ENCODE data around the gene PAX2. TPM values are rescaled to one million over a fixed set of nuclear protein-coding genes. Genes with fewer than 3 reads are reported as not detected.

Gene PAX2
- total and polyA plus RNA-seq, 2 of the 8 experiments (the other 6 are each of a cell fraction or from before 2014, with no cell fraction given), result 0.02 TPM; not detected in 1

DNA sequence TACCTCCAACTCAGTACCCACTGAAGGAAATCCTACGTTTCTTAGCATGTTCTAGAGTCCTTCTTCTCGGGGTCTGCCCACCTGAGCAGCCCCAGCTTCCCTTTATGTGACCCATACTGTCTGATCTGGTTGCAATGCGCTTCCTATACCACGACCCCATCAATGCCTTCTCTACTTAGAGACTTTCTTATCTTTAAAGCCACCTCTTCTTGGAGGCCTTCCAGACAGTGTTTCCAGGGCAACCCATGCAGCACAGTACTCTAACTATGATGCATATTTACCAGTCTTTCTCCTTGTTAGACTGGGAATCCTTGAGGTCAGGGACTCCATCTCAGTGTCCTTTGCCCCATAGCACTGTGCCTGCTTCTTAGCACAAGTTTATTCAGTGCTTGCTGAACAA, 112.9 kb downstream of the PAX2 start:
- Histone ChIP-seq H2BK120ac (replicated peaks; ENCODE audit: low read depth, low read length) (no peak overlapping the region), H3K79me1 (ENCODE audit: low read depth, low read length) (no peaks in the 10 kb centered on the region), H2BK12ac (ENCODE audit: low read depth, low read length) (0 out of 2 replicates have a peak overlapping the region, but pooled peaks have one; percentile 39), H3K36me3 (ENCODE audit: control insufficient read depth in 2 of 4, insufficient read depth in 4 of 4, low read length in 3 of 4) (no peaks in the 10 kb centered on the region), H2AFZ (ENCODE audit: low read length) (no peak overlapping the region), H2BK5ac (ENCODE audit: low read depth, low read length) (no peak overlapping the region), H3K27ac (ENCODE audit: low read depth, low read length) (no peak overlapping the region), H2AK5ac (ENCODE audit: low read depth, low read length) (no peak overlapping the region), H3K23me2 (ENCODE audit: low read depth, low read length) (no peaks in the 10 kb centered on the region), H2BK15ac (ENCODE audit: low read length) (no peak overlapping the region), H3K79me2 (ENCODE audit: control insufficient read depth in 1 of 2, insufficient read depth in 2 of 2, low read length in 2 of 2) (no peaks in the 10 kb centered on the region), H3K4me2 (ENCODE audit: insufficient read depth in 1 of 2, low read depth in 2 of 2, low read length in 2 of 2) (no peak overlapping the region), H4K20me1 (replicated peaks in 1 of 2; ENCODE audit: control insufficient read depth in 1 of 2, insufficient read depth in 2 of 2, low read length in 2 of 2) (no peaks in the 10 kb centered on the region), H3K9ac (replicated peaks in 1 of 4; ENCODE audit: extremely low read depth in 1 of 4, low read depth in 3 of 4, low read length in 3 of 4) (no peak overlapping the region), H3K27me3 (replicated peaks in 1 of 4; ENCODE audit: control insufficient read depth in 3 of 4, extremely low read depth in 1 of 4, insufficient read depth in 3 of 4, low read length in 3 of 4) (peaks cover 0 to 8% (median 6%) of the 10 kb centered on the region in 4 experiments; a peak in 4 of 7 replicates), H2BK20ac (ENCODE audit: low read length) (no peak overlapping the region), H4K5ac (ENCODE audit: insufficient read length, low read depth, low read length) (no peak overlapping the region), H3K23ac (ENCODE audit: insufficient read length) (no peak overlapping the region), H3K4me3 (ENCODE audit: extremely low read depth in 1 of 4, insufficient read depth in 2 of 4, low read depth in 3 of 4, low read length in 4 of 4) (no peak overlapping the region), H3K9me3 (ENCODE audit: insufficient read depth in 2 of 2, low read depth in 1 of 2, low read length in 1 of 2) (no peaks in the 10 kb centered on the region), H4K91ac (replicated peaks; ENCODE audit: insufficient read length, low read length) (no peak overlapping the region), H3K18ac (ENCODE audit: extremely low read depth, low read length) (no peak overlapping the region), H4K8ac (ENCODE audit: extremely low read depth, insufficient read depth, low read length) (no peak overlapping the region), H3K56ac (replicated peaks; ENCODE audit: insufficient read length, low read depth, low read length) (no peak overlapping the region), H3K4me1 (replicated peaks in 1 of 4; ENCODE audit: control insufficient read depth in 3 of 4, insufficient read depth in 4 of 4, low read length in 3 of 4) (no peaks in the 10 kb centered on the region; a peak in 1 of 7 replicates), H3K14ac (ENCODE audit: insufficient read length) (no peak overlapping the region), H3K4ac (replicated peaks; ENCODE audit: insufficient read length, low read depth, low read length) (no peak overlapping the region)
- ChIA-PET POLR2A (ENCODE audit: partially characterized antibody) (no interaction called here), CTCF (ENCODE audit: partially characterized antibody) (interaction anchor here (0.9 to 6.9 kb wide), 6 partner anchors 12 to 30 kb away, joined by 4 to 52 read pairs (median 6); no protein-coding TSS in a partner anchor)
- FAIRE-seq, result no peak
- DNase-seq (ENCODE audit: low read depth in 1 of 2, low spot score in 2 of 2), result no peak
- WGBS, 2 experiments (ENCODE audit: extremely low coverage in 1 of 2, insufficient coverage in 1 of 2, insufficient read length in 1 of 2, insufficient replicate concordance in 2 of 2, low coverage in 1 of 2, low lambda C conversion rate in 2 of 2, missing lambda C conversion rate in 1 of 2), result 86% methylated on average over 4 of the region's 4 CpGs; no CpG with 5 or more reads in 1 of the 2 experiments
- TF ChIP-seq SIRT6 (IDR thresholded peaks at IDR 0.05; ENCODE audit: low read length) (no peak), SP2 (IDR thresholded peaks at IDR 0.05; ENCODE audit: low read length) (no peak), RNF2 (IDR thresholded peaks at IDR 0.05; ENCODE audit: borderline replicate concordance, low read depth, low read length, missing control alignments, poor library complexity, severe bottlenecking) (no peak), TAF1 (IDR thresholded peaks at IDR 0.05; ENCODE audit: low read depth, low read length) (no peak), NRF1 (IDR thresholded peaks at IDR 0.05; ENCODE audit: low read depth, low read length) (no peak), RXRA (IDR thresholded peaks at IDR 0.05; ENCODE audit: insufficient read depth, low read depth, low read length) (no peak), KDM4A (IDR thresholded peaks at IDR 0.05; ENCODE audit: low read depth, low read length, severe bottlenecking) (no peak), JUN (IDR thresholded peaks at IDR 0.05; ENCODE audit: low read depth, low read length) (no peak), HDAC6 (IDR thresholded peaks at IDR 0.05; ENCODE audit: low read depth, low read length) (no peak), JUND (IDR thresholded peaks at IDR 0.05; ENCODE audit: low read length) (no peak), POLR2AphosphoS5 (IDR thresholded peaks at IDR 0.05; ENCODE audit: low read depth, low read length) (no peak)
- TF ChIP-seq, protein P1, sequence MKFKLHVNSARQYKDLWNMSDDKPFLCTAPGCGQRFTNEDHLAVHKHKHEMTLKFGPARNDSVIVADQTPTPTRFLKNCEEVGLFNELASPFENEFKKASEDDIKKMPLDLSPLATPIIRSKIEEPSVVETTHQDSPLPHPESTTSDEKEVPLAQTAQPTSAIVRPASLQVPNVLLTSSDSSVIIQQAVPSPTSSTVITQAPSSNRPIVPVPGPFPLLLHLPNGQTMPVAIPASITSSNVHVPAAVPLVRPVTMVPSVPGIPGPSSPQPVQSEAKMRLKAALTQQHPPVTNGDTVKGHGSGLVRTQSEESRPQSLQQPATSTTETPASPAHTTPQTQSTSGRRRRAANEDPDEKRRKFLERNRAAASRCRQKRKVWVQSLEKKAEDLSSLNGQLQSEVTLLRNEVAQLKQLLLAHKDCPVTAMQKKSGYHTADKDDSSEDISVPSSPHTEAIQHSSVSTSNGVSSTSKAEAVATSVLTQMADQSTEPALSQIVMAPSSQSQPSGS (IDR thresholded peaks at IDR 0.05; ENCODE audit: low read length), result no peak

All from H1 (cell line).